Neural progenitor cell (in vitro differentiated cells): ENCODE measurements around the gene KPNA2.

ENCODE experiments used
- CTCF ChIP-seq: fragments of 200-600 bp; sonication (generic); IDR thresholded peaks from 2 replicates; pipeline ENCODE4 v1.5.1; 2017; ENCODE audit warnings: antibody characterized with exemption, mild to moderate bottlenecking
- EZH2 ChIP-seq: fragments of 200-600 bp; sonication (generic); IDR thresholded peaks from 2 replicates; pipeline ENCODE4 v1.6.1; 2017; ENCODE audit warnings: antibody characterized with exemption, mild to moderate bottlenecking, moderate library complexity

GRCh38 chr17:68054296-68054900, 18.9 kb downstream of the KPNA2 start:
- TF ChIP-seq CTCF (no peak), EZH2 (no peak)
